Activated B cell treated with CpG ODN at 0.5 μM for 24 hours (primary cell): ENCODE measurements around the gene ZNF362. TPM values are rescaled to one million over a fixed set of nuclear protein-coding genes. Genes with fewer than 3 reads are reported as not detected.

ENCODE experiments used
- ATAC-seq: fragments of 200-7000 bp; cut with Tn5 transposase; one replicate; pipeline ENCODE4 v1.10.0; 2021; ENCODE audit warnings: low read depth, mild to moderate bottlenecking, moderate library complexity
- CTCF ChIA-PET: fragments of 350-600 bp; sonication (Branson Sonifier 250); formaldehyde crosslinking; loops from one replicate; lab custom pipeline; 2021; ENCODE audit warnings: antibody characterized with exemption; lab: Charles Lee
- POLR2A ChIA-PET: fragments of 350-600 bp; sonication (Branson Sonifier 250); formaldehyde crosslinking; loops from one replicate; lab custom pipeline; 2021; ENCODE audit warnings: antibody characterized with exemption; lab: Charles Lee
- DNase-seq: peaks from one replicate; pipeline ENCODE4 v3.0.0; 2022
- H3K27ac Mint-ChIP-seq: one replicate; pipeline ENCODE4 v1.8.0; 2020; ENCODE audit warnings: mixed read lengths
- H3K27me3 Mint-ChIP-seq: one replicate; pipeline ENCODE4 v1.8.0; 2021; ENCODE audit warnings: mixed read lengths
- H3K36me3 Mint-ChIP-seq: one replicate; pipeline ENCODE4 v1.8.0; 2021; ENCODE audit warnings: low read depth, mixed read lengths
- H3K4me1 Mint-ChIP-seq: one replicate; pipeline ENCODE4 v1.8.0; 2021; ENCODE audit warnings: mixed read lengths
- H3K4me3 Mint-ChIP-seq: one replicate; pipeline ENCODE4 v1.8.0; 2020; ENCODE audit warnings: mild to moderate bottlenecking, mixed read lengths
- H3K9me3 Mint-ChIP-seq: one replicate; pipeline ENCODE4 v1.8.0; 2020; ENCODE audit warnings: mixed read lengths
- CTCF ChIP-seq: fragments of 200-600 bp; IDR thresholded peaks from one replicate; pipeline ENCODE4 v1.8.0; 2022; ENCODE audit warnings: antibody characterized with exemption, mild to moderate bottlenecking
- intact Hi-C: fragments of 100-400 bp; cut with micrococcal nuclease; formaldehyde crosslinking; loops from one replicate; pipeline ENCODE4 v1.15.1; 2024
- total RNA-seq: library from RNA; stranded (reverse); gene quantifications from 2 replicates; pipeline ENCODE4 v1.2.3, GENCODE V29; 2022

ZNF362 gene
- total RNA-seq, 1 donor from 2014 or later, result 17.7 TPM

- no peak for DNase-seq
- no peak for ATAC-seq
- no peak for TF ChIP-seq CTCF
- no peak overlapping the region for H3K4me3 Mint-ChIP-seq
- ChIA-PET POLR2A (no interaction called here), CTCF (interaction anchor here (1.0 kb wide), 1 partner anchor 96 kb away, joined by 3 read pairs; no protein-coding TSS in a partner anchor)
- intact Hi-C loops, result no loop called here
- H3K9me3 Mint-ChIP-seq, result no peaks in the 10 kb centered on the region
- no peaks in the 10 kb centered on the region for H3K27me3 Mint-ChIP-seq
- peaks cover 20% of the 10 kb centered on the region for H3K4me1 Mint-ChIP-seq
- H3K36me3 Mint-ChIP-seq, result peaks cover 21% of the 10 kb centered on the region
- no peak overlapping the region for H3K27ac Mint-ChIP-seq
Observed at GRCh38 chr1:33273406-33273805, 17.1 kb downstream of the ZNF362 start.

- Mint-ChIP-seq H3K4me3 (no peak overlapping the region), H3K9me3 (no peaks in the 10 kb centered on the region), H3K4me1 (peaks cover 20% of the 10 kb centered on the region), H3K36me3 (peaks cover 25% of the 10 kb centered on the region), H3K27me3 (no peaks in the 10 kb centered on the region), H3K27ac (no peak overlapping the region)
- ChIA-PET CTCF (interaction anchor here (1.0 kb wide), 1 partner anchor 95 kb away, joined by 3 read pairs; no protein-coding TSS in a partner anchor), POLR2A (interaction anchor here (0.9 kb wide), 1 partner anchor 92 kb away, joined by 5 read pairs; the partner anchor contains the start of gene TRIM62)
- TF ChIP-seq CTCF, result no peak
- ATAC-seq (no peak), DNase-seq (no peak)
- intact Hi-C loops, result no loop called here
Observed at GRCh38 chr1:33273961-33274371, 17.7 kb downstream of the ZNF362 start.

- no peak overlapping the region for H3K27ac Mint-ChIP-seq
- peaks cover 20% of the 10 kb centered on the region for H3K4me1 Mint-ChIP-seq
- no peaks in the 10 kb centered on the region for H3K9me3 Mint-ChIP-seq
- CTCF ChIA-PET, result interaction anchor here (0.7 kb wide), 1 partner anchor 21 kb away, joined by 3 read pairs; no protein-coding TSS in a partner anchor
- no peak for TF ChIP-seq CTCF
- POLR2A ChIA-PET, result interaction anchor here (0.9 kb wide), 1 partner anchor 93 kb away, joined by 5 read pairs; the partner anchor contains the start of gene TRIM62
- H3K27me3 Mint-ChIP-seq, result no peaks in the 10 kb centered on the region
- no peak overlapping the region for H3K4me3 Mint-ChIP-seq
- peak; percentile 42 for ATAC-seq
- DNase-seq, result no peak
- peaks cover 28% of the 10 kb centered on the region for H3K36me3 Mint-ChIP-seq
- intact Hi-C loops, result no loop called here
Observed at GRCh38 chr1:33274446-33274845, 18.2 kb downstream of the ZNF362 start.

- ChIA-PET CTCF (interaction anchor here (0.7 kb wide), 1 partner anchor 20 kb away, joined by 3 read pairs; no protein-coding TSS in a partner anchor), POLR2A (no interaction called here)
- TF ChIP-seq CTCF, result no peak
- H3K9me3 Mint-ChIP-seq, result no peaks in the 10 kb centered on the region
- H3K4me1 Mint-ChIP-seq, result peaks cover 20% of the 10 kb centered on the region
- H3K36me3 Mint-ChIP-seq, result peaks cover 31% of the 10 kb centered on the region
- no peak overlapping the region for H3K27ac Mint-ChIP-seq
- no peaks in the 10 kb centered on the region for H3K27me3 Mint-ChIP-seq
- DNase-seq (no peak), ATAC-seq (no peak)
- intact Hi-C loops, result no loop called here
- no peak overlapping the region for H3K4me3 Mint-ChIP-seq
Observed at GRCh38 chr1:33275195-33275594, 18.9 kb downstream of the ZNF362 start.

GRCh38 chr1:33275706-33276572 lies 19.6 kb downstream of the ZNF362 start:
- H3K4me3 Mint-ChIP-seq, result no peak overlapping the region
- intact Hi-C loops, result no loop called here
- no peaks in the 10 kb centered on the region for H3K9me3 Mint-ChIP-seq
- no peaks in the 10 kb centered on the region for H3K27me3 Mint-ChIP-seq
- ATAC-seq (no peak), DNase-seq (no peak)
- H3K36me3 Mint-ChIP-seq, result peaks cover 35% of the 10 kb centered on the region
- POLR2A ChIA-PET, result no interaction called here
- CTCF ChIA-PET, result no interaction called here
- H3K4me1 Mint-ChIP-seq, result peaks cover 20% of the 10 kb centered on the region
- no peak for TF ChIP-seq CTCF
- no peak overlapping the region for H3K27ac Mint-ChIP-seq
